ENCODE data around the gene CDH2.

Gene CDH2

GRCh38 chr18:28176948-28177827, at the start of gene CDH2:
CDH2 (minus strand) TSS chr18:28177130; CDS start chr18:28177022, 108 bp downstream.
- no peak for DNase-seq

- DNase-seq: no peak
These were observed 35.1 kb upstream of the CDH2 start for GRCh38 chr18:28212060-28212459.

- no peak for DNase-seq
These were observed 31.9 kb upstream of the CDH2 start for GRCh38 chr18:28208712-28209265.

- no peak for DNase-seq
These were observed 31.3 kb upstream of the CDH2 start for GRCh38 chr18:28208268-28208667.

- no peak for DNase-seq
These were observed 27.2 kb upstream of the CDH2 start for GRCh38 chr18:28204154-28204553.

GRCh38 chr18:28201056-28201455, 24.1 kb upstream of the CDH2 start:
- no peak for DNase-seq

GRCh38 chr18:28198620-28199019, 21.7 kb upstream of the CDH2 start:
- no peak for DNase-seq

- no peak for DNase-seq
These were observed 16.3 kb upstream of the CDH2 start for GRCh38 chr18:28193177-28193778.

GRCh38 chr18:28189400-28190239, 12.7 kb upstream of the CDH2 start:
- no peak for DNase-seq

GRCh38 chr18:28185121-28185520, 8.2 kb upstream of the CDH2 start:
- no peak for DNase-seq

- DNase-seq: no peak
These were observed 6.6 kb upstream of the CDH2 start for GRCh38 chr18:28183418-28184078.

- DNase-seq: no peak
These were observed 4.7 kb upstream of the CDH2 start for GRCh38 chr18:28181616-28182015.

- no peak for DNase-seq
These were observed 1.8 kb upstream of the CDH2 start for GRCh38 chr18:28178720-28179119.

- no peak for DNase-seq
These were observed 1.1 kb upstream of the CDH2 start for GRCh38 chr18:28177828-28178635.

- DNase-seq: no peak
These were observed 307 bp downstream of the CDH2 start for GRCh38 chr18:28176698-28176947.

- DNase-seq: no peak
These were observed 816 bp downstream of the CDH2 start for GRCh38 chr18:28175930-28176697.

- DNase-seq: no peak
These were observed 1.6 kb downstream of the CDH2 start for GRCh38 chr18:28175150-28175929.

- no peak for DNase-seq
These were observed 2.6 kb downstream of the CDH2 start for GRCh38 chr18:28174181-28174905.

- DNase-seq: no peak
These were observed 5.1 kb downstream of the CDH2 start for GRCh38 chr18:28171837-28172236.

GRCh38 chr18:28168725-28169124, 8.2 kb downstream of the CDH2 start:
- DNase-seq: no peak
